ENCODE measurements around the gene TTC3.
"Not testable (repeated sequence)": the region's sequence is repeated elsewhere in the genome, so short reads cannot be mapped to it uniquely, and the experiment has no call there.

Gene TTC3

GRCh38 chr21:37072988-37073416, at the start of gene TTC3, which contains the start of gene PIGP:
Gene TTC3, plus strand, starts transcription at chr21:37073254. Its CDS starts 14,004 bp downstream, at chr21:37087258.
Gene PIGP, minus strand, starts transcription at chr21:37073071. Its CDS starts 556 bp downstream, at chr21:37072515.
- DNase-seq (ENCODE audit: low spot score): peak; percentile 96

- DNase-seq (ENCODE audit: low spot score): no peak
Measured at GRCh38 chr21:37026499-37026898, 46.6 kb upstream of the TTC3 start.

GRCh38 chr21:37028570-37028969, 44.5 kb upstream of the TTC3 start:
- no peak for DNase-seq (ENCODE audit: low spot score)

GRCh38 chr21:37030864-37031263, 42.2 kb upstream of the TTC3 start:
- no peak for DNase-seq (ENCODE audit: low spot score)

GRCh38 chr21:37032293-37032692, 40.8 kb upstream of the TTC3 start:
- DNase-seq (ENCODE audit: low spot score): no peak

GRCh38 chr21:37032877-37033471, 40.1 kb upstream of the TTC3 start:
- no peak for DNase-seq (ENCODE audit: low spot score)

GRCh38 chr21:37034394-37034793, 38.7 kb upstream of the TTC3 start:
- not testable (repeated sequence) for DNase-seq (ENCODE audit: low spot score)

GRCh38 chr21:37036177-37036576, 36.9 kb upstream of the TTC3 start:
- no peak for DNase-seq (ENCODE audit: low spot score)

GRCh38 chr21:37039411-37040075, 33.5 kb upstream of the TTC3 start:
- no peak for DNase-seq (ENCODE audit: low spot score)

- no peak for DNase-seq (ENCODE audit: low spot score)
Measured at GRCh38 chr21:37040212-37040611, 32.8 kb upstream of the TTC3 start.

GRCh38 chr21:37041706-37042271, 31.3 kb upstream of the TTC3 start:
- DNase-seq (ENCODE audit: low spot score): no peak

GRCh38 chr21:37043818-37044217, 29.2 kb upstream of the TTC3 start:
- DNase-seq (ENCODE audit: low spot score): no peak

GRCh38 chr21:37044643-37045042, 28.4 kb upstream of the TTC3 start:
- no peak for DNase-seq (ENCODE audit: low spot score)

GRCh38 chr21:37045149-37045548, 27.9 kb upstream of the TTC3 start:
- no peak for DNase-seq (ENCODE audit: low spot score)

GRCh38 chr21:37045556-37045955, 27.5 kb upstream of the TTC3 start:
- DNase-seq (ENCODE audit: low spot score): no peak

- no peak for DNase-seq (ENCODE audit: low spot score)
Measured at GRCh38 chr21:37047079-37047478, 26.0 kb upstream of the TTC3 start.

GRCh38 chr21:37049741-37050140, 23.3 kb upstream of the TTC3 start:
- DNase-seq (ENCODE audit: low spot score): not testable (repeated sequence)

GRCh38 chr21:37055271-37055855, 17.7 kb upstream of the TTC3 start:
- DNase-seq (ENCODE audit: low spot score): no peak

- no peak for DNase-seq (ENCODE audit: low spot score)
Measured at GRCh38 chr21:37057614-37058013, 15.4 kb upstream of the TTC3 start.

GRCh38 chr21:37058261-37058660, 14.8 kb upstream of the TTC3 start:
- DNase-seq (ENCODE audit: low spot score): no peak

- DNase-seq (ENCODE audit: low spot score): no peak
Measured at GRCh38 chr21:37059181-37059580, 13.9 kb upstream of the TTC3 start.

GRCh38 chr21:37060296-37060695, 12.8 kb upstream of the TTC3 start:
- no peak for DNase-seq (ENCODE audit: low spot score)
